ENCODE data around the gene RAMP1. TPM values are rescaled to one million over a fixed set of nuclear protein-coding genes. Genes with fewer than 3 reads are reported as not detected.

The RAMP1 gene
- total RNA-seq, 1 experiment from 2014 or later: 23.4 TPM

DNA sequence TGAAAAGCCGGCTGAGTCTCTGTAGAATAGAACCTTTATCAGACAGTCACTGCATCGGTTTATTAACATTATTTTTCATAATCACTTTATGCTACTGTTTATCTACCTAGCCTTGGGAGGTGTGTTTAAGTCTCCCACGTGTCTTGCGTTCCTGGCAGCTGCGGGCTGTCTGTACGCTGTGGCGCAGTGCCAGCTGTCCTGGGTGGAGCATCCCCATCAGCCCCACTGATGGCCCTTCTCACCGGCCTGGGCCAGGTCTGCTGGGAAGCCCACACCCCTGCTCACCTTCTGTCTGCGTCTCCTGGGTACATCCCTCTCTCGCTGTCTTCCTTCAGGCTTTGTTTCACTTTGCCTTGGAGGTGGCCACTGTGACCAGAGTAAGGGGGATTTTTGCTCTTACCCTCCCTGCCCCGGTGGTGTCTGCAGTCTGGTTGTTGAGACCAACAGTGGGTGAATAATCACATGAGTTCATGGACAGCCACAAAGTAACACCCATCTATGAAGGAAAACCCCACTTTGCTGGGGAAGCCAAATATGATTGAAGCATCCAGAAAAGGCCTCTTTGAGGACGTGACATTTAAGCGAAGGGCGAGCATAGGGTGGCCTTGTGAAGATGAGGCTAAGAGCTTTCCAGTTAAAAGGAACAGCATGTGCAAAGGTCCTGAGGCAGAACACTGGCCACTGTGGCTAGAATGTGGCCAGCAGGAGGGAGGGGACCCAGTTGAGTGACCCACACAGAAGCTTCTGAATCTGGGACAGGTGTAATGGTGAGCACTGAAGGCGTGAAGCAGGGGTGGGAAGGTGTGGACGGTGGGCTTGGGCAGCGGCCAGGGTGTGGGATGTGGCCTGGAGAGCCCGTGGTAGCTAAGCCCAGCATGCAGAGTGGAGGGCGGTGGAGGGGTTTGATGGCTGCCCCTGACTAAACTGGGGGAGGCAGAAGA, 41.7 kb downstream of the RAMP1 start:
- TF ChIP-seq EZH2 (IDR thresholded peaks at IDR 0.05) (no peak), YY1 (IDR thresholded peaks at IDR 0.05; ENCODE audit: extremely low read depth, insufficient replicate concordance, low read depth, low read length) (no peak), CEBPB (IDR thresholded peaks at IDR 0.05; ENCODE audit: low read depth) (no peak), FOSL1 (IDR thresholded peaks at IDR 0.05; ENCODE audit: low read depth) (no peak), MAX (IDR thresholded peaks at IDR 0.05) (no peak), EGR1 (IDR thresholded peaks at IDR 0.05; ENCODE audit: low read depth) (no peak), RAD21 (IDR thresholded peaks at IDR 0.05; ENCODE audit: low read depth) (no peak), SP1 (IDR thresholded peaks at IDR 0.05; ENCODE audit: low read depth) (no peak), TCF7L2 (IDR thresholded peaks at IDR 0.05; ENCODE audit: borderline replicate concordance, extremely low read depth, insufficient read depth, insufficient read length) (no peak), SIN3A (IDR thresholded peaks at IDR 0.05; ENCODE audit: low read depth) (no peak), ZFX (IDR thresholded peaks at IDR 0.05) (no peak), ZNF274 (IDR thresholded peaks at IDR 0.05; ENCODE audit: low read depth, low read length) (no peak)
- TF ChIP-seq, protein P1, sequence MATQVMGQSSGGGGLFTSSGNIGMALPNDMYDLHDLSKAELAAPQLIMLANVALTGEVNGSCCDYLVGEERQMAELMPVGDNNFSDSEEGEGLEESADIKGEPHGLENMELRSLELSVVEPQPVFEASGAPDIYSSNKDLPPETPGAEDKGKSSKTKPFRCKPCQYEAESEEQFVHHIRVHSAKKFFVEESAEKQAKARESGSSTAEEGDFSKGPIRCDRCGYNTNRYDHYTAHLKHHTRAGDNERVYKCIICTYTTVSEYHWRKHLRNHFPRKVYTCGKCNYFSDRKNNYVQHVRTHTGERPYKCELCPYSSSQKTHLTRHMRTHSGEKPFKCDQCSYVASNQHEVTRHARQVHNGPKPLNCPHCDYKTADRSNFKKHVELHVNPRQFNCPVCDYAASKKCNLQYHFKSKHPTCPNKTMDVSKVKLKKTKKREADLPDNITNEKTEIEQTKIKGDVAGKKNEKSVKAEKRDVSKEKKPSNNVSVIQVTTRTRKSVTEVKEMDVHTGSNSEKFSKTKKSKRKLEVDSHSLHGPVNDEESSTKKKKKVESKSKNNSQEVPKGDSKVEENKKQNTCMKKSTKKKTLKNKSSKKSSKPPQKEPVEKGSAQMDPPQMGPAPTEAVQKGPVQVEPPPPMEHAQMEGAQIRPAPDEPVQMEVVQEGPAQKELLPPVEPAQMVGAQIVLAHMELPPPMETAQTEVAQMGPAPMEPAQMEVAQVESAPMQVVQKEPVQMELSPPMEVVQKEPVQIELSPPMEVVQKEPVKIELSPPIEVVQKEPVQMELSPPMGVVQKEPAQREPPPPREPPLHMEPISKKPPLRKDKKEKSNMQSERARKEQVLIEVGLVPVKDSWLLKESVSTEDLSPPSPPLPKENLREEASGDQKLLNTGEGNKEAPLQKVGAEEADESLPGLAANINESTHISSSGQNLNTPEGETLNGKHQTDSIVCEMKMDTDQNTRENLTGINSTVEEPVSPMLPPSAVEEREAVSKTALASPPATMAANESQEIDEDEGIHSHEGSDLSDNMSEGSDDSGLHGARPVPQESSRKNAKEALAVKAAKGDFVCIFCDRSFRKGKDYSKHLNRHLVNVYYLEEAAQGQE (IDR thresholded peaks at IDR 0.05; ENCODE audit: low read depth): no peak
- TF ChIP-seq, protein P2, sequence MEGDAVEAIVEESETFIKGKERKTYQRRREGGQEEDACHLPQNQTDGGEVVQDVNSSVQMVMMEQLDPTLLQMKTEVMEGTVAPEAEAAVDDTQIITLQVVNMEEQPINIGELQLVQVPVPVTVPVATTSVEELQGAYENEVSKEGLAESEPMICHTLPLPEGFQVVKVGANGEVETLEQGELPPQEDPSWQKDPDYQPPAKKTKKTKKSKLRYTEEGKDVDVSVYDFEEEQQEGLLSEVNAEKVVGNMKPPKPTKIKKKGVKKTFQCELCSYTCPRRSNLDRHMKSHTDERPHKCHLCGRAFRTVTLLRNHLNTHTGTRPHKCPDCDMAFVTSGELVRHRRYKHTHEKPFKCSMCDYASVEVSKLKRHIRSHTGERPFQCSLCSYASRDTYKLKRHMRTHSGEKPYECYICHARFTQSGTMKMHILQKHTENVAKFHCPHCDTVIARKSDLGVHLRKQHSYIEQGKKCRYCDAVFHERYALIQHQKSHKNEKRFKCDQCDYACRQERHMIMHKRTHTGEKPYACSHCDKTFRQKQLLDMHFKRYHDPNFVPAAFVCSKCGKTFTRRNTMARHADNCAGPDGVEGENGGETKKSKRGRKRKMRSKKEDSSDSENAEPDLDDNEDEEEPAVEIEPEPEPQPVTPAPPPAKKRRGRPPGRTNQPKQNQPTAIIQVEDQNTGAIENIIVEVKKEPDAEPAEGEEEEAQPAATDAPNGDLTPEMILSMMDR (IDR thresholded peaks at IDR 0.05 in 2 of 3, conservative IDR thresholded peaks at IDR 0.05 in 1 of 3; ENCODE audit: borderline replicate concordance in 1 of 3, insufficient read depth in 1 of 3, low read depth in 2 of 3, low read length in 2 of 3): no peak
- Histone ChIP-seq H3K4me2 (ENCODE audit: low read length) (no peak overlapping the region), H3K9me2 (ENCODE audit: insufficient read depth) (no peaks in the 10 kb centered on the region), H2AFZ (ENCODE audit: low read depth, low read length, poor library complexity, severe bottlenecking) (no peak overlapping the region), H3K27me3 (ENCODE audit: insufficient read depth, low read length) (no peaks in the 10 kb centered on the region), H3K79me2 (ENCODE audit: insufficient read depth, low read length) (no peaks in the 10 kb centered on the region), H3K36me3 (ENCODE audit: control insufficient read depth in 1 of 2, insufficient read depth in 2 of 2, low read length in 2 of 2) (no peaks in the 10 kb centered on the region), H3K4me3 (replicated peaks in 1 of 2; ENCODE audit: low read depth in 1 of 2, low read length in 2 of 2) (no peak overlapping the region), H3K4me1 (ENCODE audit: control insufficient read depth in 1 of 2, insufficient read depth in 2 of 2, low read length in 2 of 2) (peaks cover 9 to 24% of the 10 kb centered on the region in 2 experiments), H3K9ac (ENCODE audit: low read length) (no peak overlapping the region), H3K9me3 (ENCODE audit: control insufficient read depth in 1 of 2, insufficient read depth in 1 of 2, low read depth in 1 of 2, low read length in 2 of 2) (no peaks in the 10 kb centered on the region), H4K20me1 (ENCODE audit: insufficient read depth) (no peaks in the 10 kb centered on the region), H3K27ac (ENCODE audit: low read depth, low read length) (no peak overlapping the region)
- intact Hi-C loops (cut with micrococcal nuclease): no loop called here
- DNase-seq (ENCODE audit: low read depth, low spot score): no peak
- ATAC-seq: no peak
- POLR2A ChIA-PET: no interaction called here
- CTCF ChIA-PET: no interaction called here
- RAD21 ChIA-PET (ENCODE audit: low non-redundant PET in 1 of 2, low total read pairs in 2 of 2, uncharacterized antibody in 2 of 2, unreplicated experiment in 2 of 2): no interaction called here
- no TSS peak for BruUV-seq (replicated peaks)
